HepG2 (cell line): Measurements from ENCODE around the gene PRSS53. TPM values are rescaled to one million over a fixed set of nuclear protein-coding genes. Genes with fewer than 3 reads are reported as not detected.

Experiments
- ATF3 ChIP-seq: sonication (generic); formaldehyde crosslinking; IDR thresholded peaks from 2 replicates; pipeline ENCODE4 v1.4.0; 2020; ENCODE audit warnings: missing genetic modification reagents
- BCL6 ChIP-seq: IDR thresholded peaks from 2 replicates; pipeline ENCODE4 v1.6.1; 2016; ENCODE audit warnings: missing genetic modification reagents, missing compliant biosample characterization
- ETV5 ChIP-seq: IDR thresholded peaks from 2 replicates; pipeline ENCODE4 v1.6.1; 2018; ENCODE audit warnings: missing biosample characterization, missing genetic modification reagents, inconsistent platforms, borderline replicate concordance
- GLMP ChIP-seq: sonication (generic); formaldehyde crosslinking; IDR thresholded peaks from 2 replicates; pipeline ENCODE4 v1.9.0; 2021; ENCODE audit warnings: missing genetic modification reagents, mild to moderate bottlenecking, borderline replicate concordance
- KLF9 ChIP-seq: IDR thresholded peaks from 2 replicates; pipeline ENCODE4 v1.6.1; 2016; ENCODE audit warnings: low read depth
- MEIS1 ChIP-seq: sonication (generic); formaldehyde crosslinking; IDR thresholded peaks from 2 replicates; pipeline ENCODE4 v1.9.0; 2021; ENCODE audit warnings: mild to moderate bottlenecking, missing genetic modification reagents, moderate library complexity, borderline replicate concordance
- MIER3 ChIP-seq: IDR thresholded peaks from 2 replicates; pipeline ENCODE4 v1.6.1; 2016; ENCODE audit warnings: missing compliant biosample characterization, borderline replicate concordance
- NCOR1 ChIP-seq: fragments of 200-600 bp; sonication (generic); IDR thresholded peaks from 2 replicates; pipeline ENCODE4 v1.7.0; 2017; ENCODE audit warnings: antibody characterized with exemption, low read length, borderline replicate concordance
- PHF21A ChIP-seq: sonication (generic); formaldehyde crosslinking; IDR thresholded peaks from 2 replicates; pipeline ENCODE4 v1.5.0; 2020; ENCODE audit warnings: mild to moderate bottlenecking, missing genetic modification reagents
- SETDB1 ChIP-seq: sonication (generic); formaldehyde crosslinking; IDR thresholded peaks from 2 replicates; pipeline ENCODE4 v1.5.1; 2020; ENCODE audit warnings: missing genetic modification reagents, mild to moderate bottlenecking, borderline replicate concordance
- SIX4 ChIP-seq: sonication (generic); formaldehyde crosslinking; IDR thresholded peaks from 2 replicates; pipeline ENCODE4 v1.4.0; 2020; ENCODE audit warnings: missing genetic modification reagents
- SYNCRIP ChIP-seq: fragments of 200-400 bp; formaldehyde crosslinking; IDR thresholded peaks from 2 replicates; pipeline ENCODE4 v1.6.1; 2018; ENCODE audit warnings: mild to moderate bottlenecking, low read depth, low read length; ENCODE audit not compliant: insufficient read depth
- THYN1 ChIP-seq: sonication (generic); formaldehyde crosslinking; IDR thresholded peaks from 2 replicates; pipeline ENCODE4 v1.8.1; 2023; ENCODE audit warnings: low read depth, mild to moderate bottlenecking, moderate library complexity, missing genetic modification reagents, borderline replicate concordance
- ZFP82 ChIP-seq: sonication (generic); formaldehyde crosslinking; IDR thresholded peaks from 2 replicates; pipeline ENCODE4 v1.5.1; 2020; ENCODE audit warnings: mild to moderate bottlenecking, missing genetic modification reagents, borderline replicate concordance
- ZNF18 ChIP-seq: sonication (generic); formaldehyde crosslinking; IDR thresholded peaks from 2 replicates; pipeline ENCODE4 v1.8.0; 2022; ENCODE audit warnings: mild to moderate bottlenecking, missing genetic modification reagents; ENCODE audit not compliant: insufficient replicate concordance
- ZNF281 ChIP-seq: sonication (generic); formaldehyde crosslinking; IDR thresholded peaks from 2 replicates; pipeline ENCODE4 v1.4.0; 2020; ENCODE audit warnings: missing genetic modification reagents, borderline replicate concordance
- ZNF441 ChIP-seq: sonication (generic); formaldehyde crosslinking; IDR thresholded peaks from 2 replicates; pipeline ENCODE4 v1.7.0; 2021; ENCODE audit warnings: missing genetic modification reagents, borderline replicate concordance
- ZNF576 ChIP-seq: sonication (generic); formaldehyde crosslinking; IDR thresholded peaks from 2 replicates; pipeline ENCODE4 v1.4.0; 2020; ENCODE audit warnings: mild to moderate bottlenecking, missing genetic modification reagents
- ZNF691 ChIP-seq: sonication (generic); formaldehyde crosslinking; IDR thresholded peaks from 2 replicates; pipeline ENCODE4 v1.4.0; 2020; ENCODE audit warnings: missing genetic modification reagents, low read depth, mild to moderate bottlenecking, borderline replicate concordance
- ZNF7 ChIP-seq: IDR thresholded peaks from 2 replicates; pipeline ENCODE4 v1.6.1; 2016; ENCODE audit warnings: missing biosample characterization, missing genetic modification reagents
- ZNF709 ChIP-seq: sonication (generic); formaldehyde crosslinking; IDR thresholded peaks from 2 replicates; pipeline ENCODE4 v1.5.0; 2020; ENCODE audit warnings: mild to moderate bottlenecking, missing genetic modification reagents
- ZNF747 ChIP-seq: sonication (generic); formaldehyde crosslinking; IDR thresholded peaks from 2 replicates; pipeline ENCODE4 v1.8.1; 2023; ENCODE audit warnings: missing genetic modification reagents, mild to moderate bottlenecking, borderline replicate concordance
- polyA plus RNA-seq, 8 experiments: library from polyadenylated mRNA; depleted of rRNA in 3 of 8; stranded (reverse) in 7 of 8; unstranded in 1 of 8; fragments of >200 nt; fragmentation: Illumina TruSeq in 4 of 8; extraction: Trizol in 4 of 8; gene quantifications; 2 replicates each; pipeline versions ENCODE4 v1.2.1 to v1.2.3, GENCODE V29; 2011 to 2016; ENCODE audit warnings: low read depth in 4 of 8, missing spikeins in 1 of 8, mixed read lengths in 1 of 8; ENCODE audit not compliant: insufficient read depth in 1 of 8
- total RNA-seq, 5 experiments: library from RNA; depleted of rRNA; stranded (reverse); fragments of >200 nt; fragmentation: Illumina TruSeq; extraction: Trizol; gene quantifications; 2 replicates each; pipeline ENCODE4 v1.2.3, GENCODE V29; 2016; ENCODE audit warnings: low read depth in 1 of 5

Gene PRSS53
- total and polyA plus RNA-seq, 2 of the 13 experiments (the other 11 are each of a cell fraction or from before 2014, with no cell fraction given): 2.2 to 7.4 TPM

- peak; percentile 97 for TF ChIP-seq ZNF747 (CRISPR knock-in tag)
- peak; percentile 90; the same call in 1 of the 2 replicates for TF ChIP-seq MEIS1 (CRISPR knock-in tag)
- TF ChIP-seq ZFP82 (CRISPR knock-in tag): peak; percentile 96; the same call in 1 of the 2 replicates
- TF ChIP-seq ZNF691 (CRISPR knock-in tag): peak; percentile 97
- TF ChIP-seq ATF3 (CRISPR knock-in tag): peak; percentile 57
- TF ChIP-seq PHF21A (CRISPR knock-in tag): peak; percentile 91
- TF ChIP-seq MIER3 (CRISPR knock-in tag): peak; percentile 99
- TF ChIP-seq NCOR1: peak; percentile 72; the same call in 1 of the 2 replicates
- peak; percentile 80; the same call in 1 of the 2 replicates for TF ChIP-seq THYN1 (CRISPR knock-in tag)
- peak; percentile 52; the same call in 1 of the 2 replicates for TF ChIP-seq SIX4 (CRISPR knock-in tag)
- peak; percentile 83; the same call in 1 of the 2 replicates for TF ChIP-seq GLMP
- no peak for TF ChIP-seq SYNCRIP
- TF ChIP-seq KLF9 (CRISPR knock-in tag): 0 out of 2 replicates have a peak, but pooled peaks have one; percentile 58
- no peak for TF ChIP-seq SETDB1
- peak; percentile 94 for TF ChIP-seq ZNF18 (CRISPR knock-in tag)
- peak; percentile 93 for TF ChIP-seq ZNF709 (CRISPR knock-in tag)
- TF ChIP-seq ZNF281 (CRISPR knock-in tag): peak; percentile 64; the same call in 1 of the 2 replicates
- no peak for TF ChIP-seq ZNF7 (CRISPR knock-in tag)
- TF ChIP-seq ZNF576 (CRISPR knock-in tag): peak; percentile 87; the same call in 1 of the 2 replicates
- TF ChIP-seq ZNF441 (CRISPR knock-in tag): peak; percentile 95
- TF ChIP-seq ETV5 (CRISPR knock-in tag): peak; percentile 82
- TF ChIP-seq BCL6 (CRISPR knock-in tag): peak; percentile 96
Observed at GRCh38 chr16:31105677-31106213, 17.0 kb upstream of the PRSS53 start (continued).
